ENCODE measurements around the gene CELSR2. TPM values are rescaled to one million over a fixed set of nuclear protein-coding genes. Genes with fewer than 3 reads are reported as not detected.

Gene CELSR2
- polyA plus RNA-seq, 3 donors = 0.67 to 2.3 (median 0.94) TPM

DNA sequence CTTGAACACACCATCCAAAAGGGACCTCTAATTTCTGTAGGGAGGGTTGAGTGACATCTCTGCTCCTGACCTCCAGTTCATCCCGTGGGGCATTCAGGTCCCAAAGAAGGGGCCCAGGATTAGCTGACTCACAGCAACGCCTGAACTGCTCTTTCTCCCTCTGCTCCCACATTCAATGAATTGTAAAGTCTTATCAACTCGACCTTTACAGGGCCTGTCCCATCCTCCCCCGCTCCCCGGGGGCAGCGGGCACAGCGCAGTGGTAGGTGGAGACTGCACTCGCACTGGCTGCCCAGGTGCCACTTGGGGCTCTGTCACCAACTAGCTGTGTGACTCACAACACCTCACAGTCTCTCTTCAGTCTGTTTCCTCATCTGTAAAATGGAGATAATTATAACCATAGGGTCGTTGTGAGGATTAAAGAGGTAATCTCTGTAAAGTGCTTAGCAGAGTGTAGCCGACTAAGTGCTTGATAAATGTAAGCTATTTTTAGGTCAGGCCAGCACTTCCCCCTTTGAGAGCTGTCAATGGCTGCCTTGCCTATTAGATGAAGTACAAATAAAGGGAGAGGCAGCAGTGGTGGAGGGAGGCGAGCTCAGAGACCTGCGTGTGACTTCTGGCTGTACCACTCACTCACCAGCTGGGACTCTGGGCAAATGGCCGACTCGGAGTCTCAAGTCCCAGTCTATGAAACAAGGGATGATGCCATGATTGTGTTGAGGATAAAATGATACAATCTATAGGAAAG lies 58.1 kb downstream of the CELSR2 start:
- H3K27ac ChIP-seq (ENCODE audit: low read depth, low read length) = no peak overlapping the region
- whole genome bisulfite sequencing, 3 donors = 45 to 61% (median 59%) methylated on average over 14 of the region's 14 CpGs

DNA sequence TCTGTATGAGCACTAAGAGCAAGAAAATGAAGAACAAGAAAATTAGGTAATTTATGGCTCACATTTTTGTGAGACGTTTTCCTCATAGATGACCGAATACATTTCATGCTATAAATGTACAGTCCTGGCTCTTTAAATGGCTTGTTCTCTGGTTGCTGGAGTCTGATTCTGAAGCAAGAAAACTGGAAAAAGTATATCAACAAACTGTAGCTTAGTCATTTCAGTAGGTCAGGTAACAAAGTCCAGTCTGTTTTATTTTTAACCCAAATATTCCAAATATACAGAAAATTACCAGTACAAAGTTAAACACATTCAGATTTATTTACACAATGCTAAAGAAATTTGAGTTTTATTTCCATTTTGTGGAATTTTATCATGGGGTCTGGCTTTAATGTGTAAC lies 60.0 kb downstream of the CELSR2 start:
- 52 to 78% (median 67%) methylated on average over 2 of the region's 2 CpGs for WGBS, 3 donors
- no peak overlapping the region for H3K27ac ChIP-seq (ENCODE audit: low read depth, low read length)

DNA sequence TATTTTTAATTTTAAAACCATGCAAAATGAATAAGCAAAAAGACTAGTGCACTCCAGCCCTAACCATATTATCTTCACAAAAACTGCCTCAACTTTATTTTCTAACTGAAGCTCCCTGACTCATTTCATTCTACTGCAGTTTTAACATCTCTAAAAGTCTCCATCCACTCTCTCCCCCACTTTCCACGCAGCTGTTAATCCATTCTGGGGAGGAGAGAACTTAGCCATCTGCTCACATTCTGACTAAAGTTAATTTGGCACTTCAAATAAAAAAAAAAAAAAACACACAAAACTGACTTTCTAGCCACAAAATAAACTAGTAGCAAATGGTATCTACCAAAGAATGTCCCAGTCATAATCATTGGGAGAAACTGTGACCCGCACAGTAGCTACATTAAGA lies 62.9 kb downstream of the CELSR2 start:
- no peak overlapping the region for H3K27ac ChIP-seq (ENCODE audit: low read depth, low read length)
- WGBS, 3 donors = 84 to 92% (median 90%) methylated on average over 2 of the region's 2 CpGs

DNA sequence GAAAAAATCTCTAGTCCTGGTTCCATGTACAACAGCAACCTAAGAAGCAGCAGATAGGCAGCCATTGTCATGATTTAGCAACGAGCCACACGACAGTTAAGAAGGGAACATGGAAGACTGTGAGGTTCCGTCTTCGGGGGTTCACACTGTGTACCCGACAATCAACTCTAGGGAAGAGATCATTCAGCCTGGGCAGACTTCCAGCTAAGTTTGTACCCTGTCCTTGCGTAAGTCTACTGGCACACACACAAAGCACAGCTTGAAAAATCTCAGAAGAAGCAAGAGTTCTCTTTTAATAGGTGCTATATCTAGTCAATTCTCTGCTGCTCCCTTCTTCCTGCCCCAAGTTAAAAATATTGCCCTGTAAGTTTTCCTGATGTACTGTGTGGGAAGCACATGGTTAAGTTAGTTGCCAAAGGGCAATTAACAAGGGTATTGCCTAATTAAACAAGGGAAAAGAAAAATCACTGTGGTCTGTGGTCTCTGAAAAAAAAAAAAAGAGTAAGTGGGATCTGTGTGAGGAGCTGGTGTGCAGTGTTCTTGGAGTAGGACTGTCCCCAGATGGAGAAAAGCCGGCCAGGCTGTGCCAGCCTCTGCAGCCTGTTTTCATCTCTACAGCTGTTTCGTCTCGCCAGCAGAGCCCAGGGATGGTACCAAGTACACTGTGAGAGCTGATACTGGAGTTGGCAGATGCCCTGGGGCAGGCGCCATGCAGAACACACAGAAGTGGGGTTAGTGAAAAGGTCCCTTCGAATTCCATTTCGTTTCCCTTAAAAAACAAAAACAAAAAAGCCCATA lies 63.8 kb downstream of the CELSR2 start:
- 72 to 83% (median 77%) methylated on average over 12 of the region's 12 CpGs for WGBS, 3 donors
- no peak overlapping the region for H3K27ac ChIP-seq (ENCODE audit: low read depth, low read length)

DNA sequence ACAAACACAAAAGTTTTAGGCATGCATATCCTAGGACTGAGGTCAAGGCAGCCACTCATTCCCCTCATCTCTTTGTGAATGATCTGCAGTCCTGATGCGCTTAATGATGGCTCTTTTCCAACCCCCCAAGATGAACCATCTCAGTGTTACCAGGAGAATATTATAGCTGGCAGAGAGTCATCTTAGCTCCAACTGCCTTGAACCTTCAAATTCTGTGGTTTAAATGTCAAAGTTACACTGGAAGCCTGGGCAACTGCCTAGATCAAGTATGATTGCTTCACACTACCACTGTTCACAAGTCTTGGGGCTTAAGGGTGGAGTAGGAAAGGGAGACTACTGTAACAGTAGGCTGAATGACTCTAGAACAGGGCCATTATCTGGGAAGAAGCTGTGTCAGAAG lies 65.5 kb downstream of the CELSR2 start:
- 95 to 100% (median 97%) methylated on average over 1 of the region's 1 CpG for WGBS, 3 donors
- H3K27ac ChIP-seq (ENCODE audit: low read depth, low read length) = no peak overlapping the region

DNA sequence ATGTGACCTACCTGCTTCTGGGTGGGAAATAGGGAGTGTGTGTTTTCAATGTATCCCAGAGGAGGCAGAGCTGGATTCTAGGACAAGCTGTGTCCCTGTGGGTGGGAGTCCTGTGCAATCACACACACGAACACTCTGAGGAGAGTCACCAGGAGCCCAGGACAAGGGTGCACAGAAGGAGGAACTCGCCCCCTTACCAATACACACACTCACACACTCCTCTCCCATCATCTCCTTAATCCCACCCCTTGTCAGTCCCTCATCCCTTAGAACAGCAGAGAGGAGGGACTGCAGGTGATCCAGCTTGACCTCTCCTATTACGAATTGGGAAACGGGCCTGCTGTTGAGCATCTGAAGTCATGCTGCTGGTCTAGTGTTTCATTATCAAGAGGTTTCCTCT lies 65.9 kb downstream of the CELSR2 start:
- no peak overlapping the region for H3K27ac ChIP-seq (ENCODE audit: low read depth, low read length)
- WGBS, 3 donors = 90 to 95% (median 90%) methylated on average over 4 of the region's 4 CpGs

DNA sequence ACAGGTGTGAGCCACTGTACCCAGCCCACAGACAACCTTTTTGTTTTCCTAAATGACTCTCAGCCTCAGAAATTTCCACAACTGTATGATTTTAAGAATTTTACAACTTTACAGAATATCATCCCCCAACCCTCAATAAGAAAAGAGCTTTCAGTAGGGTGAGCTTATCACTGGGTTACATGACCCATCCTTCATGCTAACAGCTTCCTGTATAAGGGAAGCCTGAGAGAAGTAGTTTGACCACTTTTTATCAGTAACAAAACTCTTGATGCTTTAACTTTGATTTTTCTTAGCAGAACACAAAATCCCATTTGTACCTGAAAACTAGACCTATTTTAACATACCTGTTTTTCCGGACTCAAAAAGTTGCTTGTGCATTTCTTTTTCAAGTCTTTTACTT lies 67.2 kb downstream of the CELSR2 start:
- WGBS, 3 donors = 90 to 98% (median 91%) methylated on average over 1 of the region's 1 CpG
- H3K27ac ChIP-seq (ENCODE audit: low read depth, low read length) = no peak overlapping the region

DNA sequence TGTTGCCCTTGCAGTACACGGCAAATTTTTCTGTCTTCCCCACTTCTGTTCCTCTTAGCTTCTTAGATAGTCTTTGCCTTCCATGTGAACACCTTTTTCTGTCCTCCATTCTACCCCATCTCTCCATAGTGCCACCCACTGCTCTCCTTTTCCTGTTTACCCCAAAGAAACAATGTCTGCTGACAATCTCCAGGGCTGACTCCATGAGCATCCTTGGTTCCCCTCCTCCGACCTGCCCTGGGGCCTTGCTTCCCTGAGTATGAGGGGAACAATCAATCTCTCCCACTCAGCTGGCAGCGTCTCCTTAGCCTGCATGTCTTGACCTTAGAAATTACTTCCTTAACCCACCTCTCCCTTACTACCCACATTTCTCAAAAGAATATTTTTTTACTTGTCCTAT lies 69.8 kb downstream of the CELSR2 start:
- WGBS, 3 donors = 87 to 95% (median 94%) methylated on average over 3 of the region's 3 CpGs
- no peak overlapping the region for H3K27ac ChIP-seq (ENCODE audit: low read depth, low read length)

DNA sequence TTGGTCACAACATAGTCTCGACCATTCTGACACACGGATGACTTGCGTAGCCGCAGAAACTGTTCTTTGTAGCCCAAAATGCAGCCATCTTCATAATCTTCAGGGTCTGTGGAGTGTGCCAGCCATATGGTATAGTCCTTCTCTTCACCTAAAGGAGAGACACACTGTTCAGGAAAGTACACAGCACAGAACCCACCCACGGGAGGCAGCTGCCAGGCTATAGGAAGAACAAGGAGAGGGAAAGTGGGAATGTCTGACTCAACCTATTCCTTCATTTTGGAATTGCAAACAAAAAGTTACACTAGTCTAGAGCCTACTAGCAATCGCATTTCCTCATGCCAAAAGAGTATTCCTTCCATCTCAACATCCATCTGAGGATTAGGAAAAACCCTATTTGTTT lies 73.6 kb downstream of the CELSR2 start:
- H3K27ac ChIP-seq (ENCODE audit: low read depth, low read length) = no peak overlapping the region
- 92 to 95% (median 94%) methylated on average over 6 of the region's 6 CpGs for whole genome bisulfite sequencing, 3 donors

Other genes starting within 250 kb of the CELSR2 start
- gene WDR47, start 207.4 kb upstream of the CELSR2 start, polyA plus RNA-seq = 1 to 10 TPM; 2.5 to 6.3 (median 4.6) TPM
- gene TAF13, start 173.5 kb upstream of the CELSR2 start, polyA plus RNA-seq = 10 to 100 TPM; 12.8 to 51.7 (median 41.7) TPM
- gene TMEM167B, start 158.8 kb upstream of the CELSR2 start, polyA plus RNA-seq = 10 to 100 TPM; 15.4 to 25.5 (median 18.8) TPM
- gene ELAPOR1, start 135.4 kb upstream of the CELSR2 start, polyA plus RNA-seq = 10 to 100 TPM in 1 of 3 donors, 1 to 10 TPM in 1, under 1 TPM in 1; 0.79 to 71.0 (median 6.1) TPM
- gene SARS1, start 35.6 kb upstream of the CELSR2 start, polyA plus RNA-seq = 100 to 1,000 TPM in 2 of 3 donors, 10 to 100 TPM in 1; 84.3 to 132 (median 116) TPM
- gene PSRC1, start 33.6 kb downstream of the CELSR2 start, polyA plus RNA-seq = 1 to 10 TPM in 2 of 3 donors, under 1 TPM in 1; 0.98 to 2.9 (median 1.1) TPM
- under 1 TPM; 0.06 to 0.34 (median 0.19) TPM for gene MYBPHL, start 57.5 kb downstream of the CELSR2 start, polyA plus RNA-seq
- 10 to 100 TPM; 13.2 to 47.9 (median 24.6) TPM for gene SORT1, start 148.4 kb downstream of the CELSR2 start, polyA plus RNA-seq
- 10 to 100 TPM; 28.5 to 47.2 (median 33.9) TPM for gene PSMA5, start 176.9 kb downstream of the CELSR2 start, polyA plus RNA-seq
- gene SYPL2, start 217.0 kb downstream of the CELSR2 start, polyA plus RNA-seq = 1 to 10 TPM; 1.2 to 2.5 (median 2.1) TPM
- gene ATXN7L2, start 234.4 kb downstream of the CELSR2 start, polyA plus RNA-seq = 1 to 10 TPM; 2.6 to 4.0 (median 3.2) TPM
- gene CYB561D1, start 244.6 kb downstream of the CELSR2 start, polyA plus RNA-seq = 1 to 10 TPM; 4.8 to 9.1 (median 5.0) TPM